ENCODE data around the gene GNB1L. TPM values are rescaled to one million over a fixed set of nuclear protein-coding genes. Genes with fewer than 3 reads are reported as not detected.

The GNB1L gene
- total and polyA plus RNA-seq, 8 donors, result 2.1 to 4.8 (median 3.6) TPM

DNA sequence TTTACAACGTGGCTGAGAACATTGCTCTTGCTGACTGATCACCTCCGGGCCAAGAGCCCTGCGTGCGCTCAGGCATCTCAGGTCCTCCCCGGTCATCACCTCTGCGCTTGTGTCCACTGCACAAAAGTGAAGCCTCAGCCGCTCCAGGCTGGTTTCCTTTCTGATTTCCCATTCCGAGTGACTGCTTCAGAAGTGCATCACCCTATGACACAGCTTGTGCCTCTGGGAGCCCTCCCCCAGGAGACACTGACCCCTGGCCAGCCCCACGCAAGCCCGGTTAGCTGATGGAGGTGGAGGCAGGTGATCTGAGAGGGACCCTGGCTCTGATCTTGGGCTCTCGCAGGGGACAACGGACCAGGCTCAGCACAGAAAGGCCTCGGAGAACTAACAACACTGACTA is 38.3 kb upstream of the GNB1L start:
- FAIRE-seq (no peak), ATAC-seq (no peak), DNase-seq (peak in 1 of 6 donors; percentile 48)
- Histone ChIP-seq H3K36me3 (no peaks in the 10 kb centered on the region), H3K4me3 (no peak overlapping the region), H3K27ac (no peak overlapping the region), H3K9me3 (no peaks in the 10 kb centered on the region), H3K27me3 (no peaks in the 10 kb centered on the region), H3K4me1 (no peaks in the 10 kb centered on the region)
- WGBS, 2 donors, result 88 to 90% methylated on average over 13 of the region's 13 CpGs
- intact Hi-C loops (cut with DNase I), result no loop called here
- no peak for TF ChIP-seq CTCF (IDR thresholded peaks at IDR 0.05)

DNA sequence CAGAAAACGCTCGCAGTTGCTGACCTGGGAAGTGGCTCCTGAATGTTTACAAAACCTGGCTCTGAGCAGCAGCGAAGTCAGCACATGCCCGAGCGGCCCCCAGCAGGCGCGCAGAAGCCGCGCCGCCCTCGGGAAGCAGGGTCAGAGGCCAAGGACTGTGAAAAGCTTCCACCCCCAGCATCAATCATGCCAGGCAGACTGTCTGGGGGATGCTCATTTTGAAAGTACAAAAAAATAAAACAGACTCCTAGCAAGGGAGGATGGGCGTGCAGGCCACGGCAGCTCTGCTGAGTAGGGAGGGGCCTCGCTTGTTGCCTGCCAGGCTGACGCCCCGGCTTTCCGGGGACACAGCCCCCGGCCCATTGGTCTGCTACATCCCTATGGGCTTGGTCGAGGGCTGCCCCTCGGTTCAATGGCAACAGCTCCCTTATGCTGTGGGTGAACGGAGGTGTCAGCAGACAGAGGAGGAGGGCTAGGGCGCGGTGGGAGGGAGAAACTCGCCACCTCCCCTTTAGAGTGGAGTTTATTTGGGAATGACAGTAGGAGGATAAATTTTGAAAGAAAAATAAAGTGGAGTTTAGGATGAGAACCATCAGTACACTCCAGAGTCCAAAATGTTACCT is 37.7 kb upstream of the GNB1L start:
- Histone ChIP-seq H3K27ac (no peak overlapping the region), H3K9me3 (no peaks in the 10 kb centered on the region), H3K4me1 (no peaks in the 10 kb centered on the region), H3K36me3 (no peaks in the 10 kb centered on the region), H3K4me3 (no peak overlapping the region), H3K27me3 (no peaks in the 10 kb centered on the region)
- WGBS, 2 donors, result 79 to 83% methylated on average over 24 of the region's 24 CpGs
- intact Hi-C loops (cut with DNase I), result no loop called here
- TF ChIP-seq CTCF (IDR thresholded peaks at IDR 0.05), result no peak
- peak in 1 of 6 donors; percentile 43 for DNase-seq
- no peak for FAIRE-seq
- peak in 3 of 4 donors; percentile 9 to 38 (median 33) for ATAC-seq

- no peak for TF ChIP-seq CTCF (IDR thresholded peaks at IDR 0.05)
- intact Hi-C loops (cut with DNase I), result no loop called here
- DNase-seq (peak in 1 of 6 donors; percentile 48), FAIRE-seq (no peak), ATAC-seq (peak in 3 of 4 donors; percentile 32 to 58 (median 58))
- no peaks in the 10 kb centered on the region for H3K36me3 ChIP-seq
- H3K27ac ChIP-seq, result no peak overlapping the region
- no peaks in the 10 kb centered on the region for H3K27me3 ChIP-seq
- no peaks in the 10 kb centered on the region for H3K9me3 ChIP-seq
- WGBS, 2 donors, result 71% methylated on average over 32 of the region's 32 CpGs
- H3K4me1 ChIP-seq, result no peaks in the 10 kb centered on the region
- H3K4me3 ChIP-seq, result no peak overlapping the region
These were observed 36.9 kb upstream of the GNB1L start for GRCh38 chr22:19891317-19892256.

GRCh38 chr22:19890502-19891316 is 36.0 kb upstream of the GNB1L start:
- H3K9me3 ChIP-seq, result no peaks in the 10 kb centered on the region
- intact Hi-C loops (cut with DNase I), result no loop called here
- 83 to 84% methylated on average over 20 of the region's 20 CpGs for WGBS, 2 donors
- peak in 1 of 6 donors; percentile 52 for DNase-seq
- TF ChIP-seq CTCF (IDR thresholded peaks at IDR 0.05), result no peak
- no peak overlapping the region for H3K27ac ChIP-seq
- no peak overlapping the region for H3K4me3 ChIP-seq
- no peaks in the 10 kb centered on the region for H3K27me3 ChIP-seq
- no peaks in the 10 kb centered on the region for H3K4me1 ChIP-seq
- FAIRE-seq, result no peak
- H3K36me3 ChIP-seq, result no peaks in the 10 kb centered on the region
- ATAC-seq, result no peak

All from pancreas (tissue), 10 donors.